Sciatic nerve (tissue), 2 donors: ENCODE measurements around the gene GLI3. TPM values are rescaled to one million over a fixed set of nuclear protein-coding genes. Genes with fewer than 3 reads are reported as not detected.

Source experiments
- ATAC-seq: fragments of 200-7000 bp; cut with Tn5 transposase; one replicate; pipeline ENCODE4 v1.9.1; 2020; ENCODE audit warnings: mild to moderate bottlenecking, moderate library complexity
- DNase-seq: peaks from one replicate; pipeline ENCODE4 v3.0.0-alpha.2; 2020; ENCODE audit warnings: low spot score
- intact Hi-C: fragments of 100-400 bp; cut with DNase I; formaldehyde crosslinking; loops from one replicate; pipeline ENCODE4 v1.14.2; 2022
- total RNA-seq: library from RNA; stranded (reverse); fragmentation: NEBNext Ultra II Directional; extraction: Animal tissue kit (Norgen Biotek cat#: 25700); gene quantifications from one replicate; pipeline ENCODE4 v1.2.1, GENCODE V29; 2021
- donor health status: DM: no; HTN: no; CAD: no.
- donor health status: DM: no; HTN: no; CAD: no.

GLI3 gene
- total RNA-seq, 1 donor from 2014 or later: 33.8 TPM

- intact Hi-C loops: no loop called here
- ATAC-seq: peak; percentile 81
- DNase-seq: peak; percentile 89
Measured at GRCh38 chr7:42237811-42238541, 967 bp upstream of the GLI3 start.

- DNase-seq (peak; percentile 79), ATAC-seq (peak; percentile 47)
- intact Hi-C loops: no loop called here
Measured at GRCh38 chr7:42236266-42236975, 588 bp downstream of the GLI3 start.

- intact Hi-C loops: no loop called here
- ATAC-seq (no peak), DNase-seq (no peak)
Measured at GRCh38 chr7:42235741-42236161, 1.3 kb downstream of the GLI3 start.

GRCh38 chr7:42234736-42235135 lies 2.3 kb downstream of the GLI3 start:
- no peak for ATAC-seq
- intact Hi-C loops: no loop called here
- DNase-seq: no peak

- intact Hi-C loops: no loop called here
- no peak for ATAC-seq
Measured at GRCh38 chr7:42233695-42234331, 3.2 kb downstream of the GLI3 start.

GRCh38 chr7:42233171-42233570 lies 3.8 kb downstream of the GLI3 start:
- DNase-seq (no peak), ATAC-seq (no peak)
- intact Hi-C loops: no loop called here

More at GRCh38 chr7:42233695-42234331, 3.2 kb downstream of the GLI3 start:
- no peak for DNase-seq

GRCh38 chr7:42232275-42232674 lies 4.7 kb downstream of the GLI3 start:
- DNase-seq (no peak), ATAC-seq (no peak)
- intact Hi-C loops: no loop called here

- intact Hi-C loops: no loop called here
- ATAC-seq: no peak
- DNase-seq: no peak
Measured at GRCh38 chr7:42231043-42231787, 5.8 kb downstream of the GLI3 start.

- intact Hi-C loops: no loop called here
- ATAC-seq (peak; percentile 58), DNase-seq (no peak)
Measured at GRCh38 chr7:42227936-42228591, 8.9 kb downstream of the GLI3 start.

- ATAC-seq (no peak), DNase-seq (no peak)
- intact Hi-C loops: no loop called here
Measured at GRCh38 chr7:42227541-42227935, 9.5 kb downstream of the GLI3 start.

GRCh38 chr7:42227021-42227420 lies 10.0 kb downstream of the GLI3 start:
- ATAC-seq (no peak), DNase-seq (no peak)
- intact Hi-C loops: no loop called here

- ATAC-seq (no peak), DNase-seq (no peak)
- intact Hi-C loops: no loop called here
Measured at GRCh38 chr7:42226354-42226941, 10.6 kb downstream of the GLI3 start.

GRCh38 chr7:42224391-42225003 lies 12.5 kb downstream of the GLI3 start:
- no peak for DNase-seq
- intact Hi-C loops: no loop called here
- ATAC-seq: no peak

- intact Hi-C loops: no loop called here
- no peak for DNase-seq
- no peak for ATAC-seq
Measured at GRCh38 chr7:42222891-42223290, 14.1 kb downstream of the GLI3 start.

GRCh38 chr7:42222125-42222524 lies 14.9 kb downstream of the GLI3 start:
- ATAC-seq (no peak), DNase-seq (no peak)
- intact Hi-C loops: no loop called here

GRCh38 chr7:42221304-42221703 lies 15.7 kb downstream of the GLI3 start:
- DNase-seq (no peak), ATAC-seq (no peak)
- intact Hi-C loops: no loop called here

- DNase-seq (no peak), ATAC-seq (peak; percentile 56)
- intact Hi-C loops: no loop called here
Measured at GRCh38 chr7:42219447-42219846, 17.6 kb downstream of the GLI3 start.

- intact Hi-C loops: no loop called here
- DNase-seq (no peak), ATAC-seq (no peak)
Measured at GRCh38 chr7:42218248-42218647, 18.8 kb downstream of the GLI3 start.
